A549 (cell line): ENCODE data around the gene UBN1. TPM values are rescaled to one million over a fixed set of nuclear protein-coding genes. Genes with fewer than 3 reads are reported as not detected.

ENCODE experiments used
- ATAC-seq, 2 experiments: fragments of 200-7000 bp in 1 of 2; fragments of >200 bp in 1 of 2; cut with Nextera tagmentation in 1 of 2; cut with Tn5 transposase in 1 of 2; 3 replicates each; pipeline versions ENCODE4 v1.8.0 to v1.9.1; 2018 to 2020; ENCODE audit warnings: mild to moderate bottlenecking in 1 of 2, moderate library complexity in 1 of 2
- CTCF ChIA-PET: fragments of 300-600 bp; sonication (Branson Sonifier 250); formaldehyde crosslinking; extraction: SDS; loops from one replicate; lab custom pipeline; 2021; ENCODE audit warnings: antibody characterized with exemption, inconsistent platforms; lab: Yijun Ruan, JAX
- POLR2A ChIA-PET: fragments of 350-600 bp; formaldehyde crosslinking; extraction: SDS; loops from one replicate; lab custom pipeline; 2021; ENCODE audit warnings: antibody characterized with exemption, inconsistent platforms; lab: Yijun Ruan, JAX
- DNase-seq, 2 experiments: peaks; one replicate each; pipeline versions ENCODE4 v3.0.0 to v3.0.0-alpha.2; 2011 to 2016; ENCODE audit warnings: low read depth in 1 of 2, low spot score in 1 of 2
- FAIRE-seq: peaks from 2 replicates; lab custom pipeline; 2011; peaks lifted over from hg19 to GRCh38; lab: Jason Lieb, UNC
- H3K27ac ChIP-seq, 2 experiments: fragments of >200 bp; sonication (Bioruptor Twin); formaldehyde crosslinking; 3 replicates each; pipeline ENCODE4 v1.5.1; 2016 to 2017
- H3K4me1 ChIP-seq: fragments of >200 bp; sonication (Bioruptor Twin); formaldehyde crosslinking; 3 replicates; pipeline ENCODE4 v1.6.1; 2016
- H3K4me2 ChIP-seq: fragments of >200 bp; sonication (Bioruptor Twin); formaldehyde crosslinking; 3 replicates; pipeline ENCODE4 v1.6.1; 2016
- H3K4me3 ChIP-seq: fragments of >200 bp; sonication (Bioruptor Twin); formaldehyde crosslinking; 3 replicates; pipeline ENCODE4 v1.5.1; 2016
- H3K9me3 ChIP-seq: fragments of >200 bp; sonication (Bioruptor Twin); formaldehyde crosslinking; 3 replicates; pipeline ENCODE4 v1.6.1; 2016
- BCL3 ChIP-seq: fragments of >200 bp; sonication (Bioruptor Twin); formaldehyde crosslinking; IDR thresholded peaks from 3 replicates; pipeline ENCODE4 v1.6.1; 2016
- BHLHE40 ChIP-seq: IDR thresholded peaks from 2 replicates; pipeline ENCODE4 v1.6.1; 2012; ENCODE audit warnings: low read depth, low read length, inconsistent platforms
- CEBPB ChIP-seq, 2 experiments: fragments of >200 bp in 1 of 2; sonication (Bioruptor Twin) in 1 of 2; formaldehyde crosslinking in 1 of 2; IDR thresholded peaks; 2 replicates each; pipeline ENCODE4 v1.6.1; 2012 to 2016
- CHD4 ChIP-seq: fragments of 200-600 bp; sonication (generic); IDR thresholded peaks from 2 replicates; pipeline ENCODE4 v1.6.1; 2016; ENCODE audit warnings: antibody characterized with exemption, mild to moderate bottlenecking, borderline replicate concordance
- E2F6 ChIP-seq: IDR thresholded peaks from 2 replicates; pipeline ENCODE4 v1.6.1; 2012; ENCODE audit warnings: low read depth, borderline replicate concordance
- EHF ChIP-seq: fragments of 250-450 bp; sonication (Bioruptor Pico); IDR thresholded peaks from 2 replicates; pipeline ENCODE4 v1.5.0; 2020; ENCODE audit warnings: mild to moderate bottlenecking
- ELK1 ChIP-seq: fragments of 150-350 bp; IDR thresholded peaks from 2 replicates; pipeline ENCODE4 v1.6.1; 2014; ENCODE audit warnings: low read depth, mild to moderate bottlenecking, low read length
- ESRRA ChIP-seq: fragments of 150-350 bp; IDR thresholded peaks from 2 replicates; pipeline ENCODE4 v1.6.1; 2014; ENCODE audit warnings: mild to moderate bottlenecking, low read length, borderline replicate concordance
- HDAC2 ChIP-seq: fragments of 200-600 bp; sonication (generic); IDR thresholded peaks from 2 replicates; pipeline ENCODE4 v1.6.1; 2016
- HES2 ChIP-seq: fragments of >200 bp; sonication (Bioruptor Twin); formaldehyde crosslinking; IDR thresholded peaks from 2 replicates; pipeline ENCODE4 v1.6.1; 2016
- HMGXB4 ChIP-seq: fragments of 250-450 bp; sonication (Bioruptor Pico); IDR thresholded peaks from 2 replicates; pipeline ENCODE4 v1.5.0; 2021; ENCODE audit warnings: mild to moderate bottlenecking, moderate library complexity, borderline replicate concordance
- HOXB13 ChIP-seq: fragments of 250-450 bp; sonication (Bioruptor Pico); IDR thresholded peaks from 2 replicates; pipeline ENCODE4 v1.5.0; 2020; ENCODE audit warnings: low read depth, mild to moderate bottlenecking, moderate library complexity
- JUN ChIP-seq, 2 experiments: fragments of >200 bp; sonication (Bioruptor Twin); formaldehyde crosslinking; IDR thresholded peaks; 2 replicates in 1 of 2; 3 replicates in 1 of 2; pipeline ENCODE4 v1.6.1; 2016 to 2017
- KDM5A ChIP-seq: fragments of 200-600 bp; sonication (generic); IDR thresholded peaks from 2 replicates; pipeline ENCODE4 v1.6.1; 2016; ENCODE audit warnings: antibody characterized with exemption, mild to moderate bottlenecking
- MAX ChIP-seq: IDR thresholded peaks from 2 replicates; pipeline ENCODE4 v1.6.1; 2012
- MAZ ChIP-seq: fragments of 150-350 bp; IDR thresholded peaks from 2 replicates; pipeline ENCODE4 v1.6.1; 2014; ENCODE audit warnings: antibody characterized with exemption, low read depth, low read length, borderline replicate concordance
- MYC ChIP-seq: IDR thresholded peaks from 2 replicates; pipeline ENCODE4 v1.6.1; 2012; ENCODE audit warnings: mild to moderate bottlenecking, inconsistent platforms, low read length, improper control_type of control experiment, borderline replicate concordance
- PBX3 ChIP-seq: IDR thresholded peaks from 2 replicates; pipeline ENCODE4 v1.6.1; 2012
- POLR2A ChIP-seq: IDR thresholded peaks from 2 replicates; pipeline ENCODE4 v1.6.1; 2012; ENCODE audit warnings: mild to moderate bottlenecking, low read length
- RFX5 ChIP-seq: fragments of 450-650 bp; IDR thresholded peaks from 2 replicates; pipeline ENCODE4 v1.7.1; 2014; ENCODE audit warnings: antibody characterized with exemption, mild to moderate bottlenecking, moderate library complexity
- SREBF2 ChIP-seq: fragments of 450-650 bp; IDR thresholded peaks from 2 replicates; pipeline ENCODE4 v1.6.1; 2014; ENCODE audit warnings: mild to moderate bottlenecking, moderate library complexity
- TP53 ChIP-seq: fragments of 250-450 bp; sonication (Bioruptor Pico); IDR thresholded peaks from 2 replicates; pipeline ENCODE4 v1.5.0; 2021; ENCODE audit warnings: mild to moderate bottlenecking, moderate library complexity
- ZC3H11A ChIP-seq: fragments of 450-650 bp; IDR thresholded peaks from 2 replicates; pipeline ENCODE4 v1.6.1; 2014; ENCODE audit warnings: antibody characterized with exemption, mild to moderate bottlenecking
- ZFP36 ChIP-seq: fragments of 450-650 bp; IDR thresholded peaks from 2 replicates; pipeline ENCODE4 v1.6.1; 2014; ENCODE audit warnings: borderline replicate concordance; ENCODE audit not compliant: partially characterized antibody
- ZNF302 ChIP-seq: fragments of 250-450 bp; sonication (Bioruptor Pico); IDR thresholded peaks from 2 replicates; pipeline ENCODE4 v1.9.0; 2021; ENCODE audit warnings: inconsistent platforms, mild to moderate bottlenecking, moderate library complexity
- ZSCAN20 ChIP-seq: fragments of 250-450 bp; sonication (Bioruptor Pico); IDR thresholded peaks from 2 replicates; pipeline ENCODE4 v1.8.0; 2022; ENCODE audit warnings: mild to moderate bottlenecking, moderate library complexity
- WGBS: methylation state at CpG from one replicate; pipeline ENCODE4 v1.1.6; 2017; ENCODE audit errors: missing lambda C conversion rate; 5-methylcytosine and 5-hydroxymethylcytosine counted together
- polyA plus RNA-seq, 4 experiments: library from polyadenylated mRNA; depleted of rRNA in 3 of 4; stranded (reverse); fragments of >200 nt; fragmentation: RNase III in 1 of 4; extraction: RNeasy Plus Mini Kit Qiagen cat#74134 plus additional on column Dnase treatment in 1 of 4; gene quantifications; 2 replicates in 3 of 4; 3 replicates in 1 of 4; pipeline ENCODE4 v1.2.3, GENCODE V29; 2011 to 2017

UBN1 gene
- polyA plus RNA-seq, 2 of the 4 experiments (the other 2 are of a cell fraction): 14.2 to 20.0 TPM

GRCh38 chr16:4904942-4905615, 57.8 kb downstream of the UBN1 start:
- FAIRE-seq (no peak), ATAC-seq (no peak), DNase-seq (no peak)
- no peak overlapping the region for H3K4me2 ChIP-seq
- TF ChIP-seq CEBPB (IDR thresholded peaks at IDR 0.05): no peak
- no peak for TF ChIP-seq SREBF2
- no peak for TF ChIP-seq HOXB13
- TF ChIP-seq MYC: no peak
- TF ChIP-seq ZFP36: no peak
- no peak for TF ChIP-seq JUN (IDR thresholded peaks at IDR 0.05)
- no peak for TF ChIP-seq ZSCAN20
- no peak for TF ChIP-seq KDM5A
- TF ChIP-seq HES2: no peak
- no peak for TF ChIP-seq BCL3
- TF ChIP-seq HDAC2: no peak
- TF ChIP-seq CHD4: no peak
- TF ChIP-seq ESRRA: no peak
- no peak for TF ChIP-seq MAX
- 76% methylated on average over 14 of the region's 14 CpGs for WGBS
- CTCF ChIA-PET: interaction anchor here (2.4 kb wide), 1 partner anchor 31 kb away, joined by 7 read pairs; the partner anchor contains the start of gene PPL
- no peaks in the 10 kb centered on the region for H3K9me3 ChIP-seq
- no peak overlapping the region for H3K4me3 ChIP-seq
- no peak overlapping the region for H3K27ac ChIP-seq
- H3K4me1 ChIP-seq: no peaks in the 10 kb centered on the region
- POLR2A ChIA-PET: no interaction called here

GRCh38 chr16:4908854-4909401, 61.6 kb downstream of the UBN1 start:
- ATAC-seq: no peak
- H3K9me3 ChIP-seq: no peaks in the 10 kb centered on the region
- CTCF ChIA-PET: interaction anchor here (0.7 to 1.0 kb wide), 2 partner anchors 9 to 27 kb away, joined by 3 to 4 read pairs; no protein-coding TSS in a partner anchor
- DNase-seq: no peak
- POLR2A ChIA-PET: no interaction called here
- H3K27ac ChIP-seq: no peak overlapping the region
- WGBS: 74% methylated on average over 5 of the region's 5 CpGs
- no peaks in the 10 kb centered on the region for H3K4me1 ChIP-seq
- TF ChIP-seq ZC3H11A: no peak
- no peak for TF ChIP-seq BHLHE40
- no peak for TF ChIP-seq E2F6
- TF ChIP-seq HMGXB4: no peak
- TF ChIP-seq TP53 (CRISPR knock-in tag): no peak
- TF ChIP-seq PBX3: no peak
- no peak for TF ChIP-seq POLR2A
- no peak for TF ChIP-seq ZNF302 (CRISPR knock-in tag)
- no peak for TF ChIP-seq RFX5
- TF ChIP-seq CEBPB (IDR thresholded peaks at IDR 0.05): no peak
- no peak for TF ChIP-seq MAZ
- TF ChIP-seq HOXB13: no peak
- no peak for TF ChIP-seq EHF (CRISPR knock-in tag)
- TF ChIP-seq ELK1: no peak
- no peak for FAIRE-seq
- no peak overlapping the region for H3K4me2 ChIP-seq
- H3K4me3 ChIP-seq: no peak overlapping the region
